Neural cell (in vitro differentiated cells): ENCODE measurements around the gene PCSK1.

ENCODE experiments used
- EP300 ChIP-seq: fragments of 450-650 bp; conservative IDR thresholded peaks from 2 replicates; pipeline ENCODE4 v1.6.1; 2014; ENCODE audit warnings: antibody characterized with exemption, mild to moderate bottlenecking, moderate library complexity; ENCODE audit not compliant: poor library complexity, severe bottlenecking
- EZH2 ChIP-seq: fragments of 200-600, 300-800 bp; shearing (Covaris generic), sonication (generic); IDR thresholded peaks from 2 replicates; pipeline ENCODE4 v1.6.1; 2014; ENCODE audit warnings: antibody characterized with exemption, low read length, borderline replicate concordance, mild to moderate bottlenecking; ENCODE audit not compliant: insufficient read depth, poor library complexity, severe bottlenecking
- MXI1 ChIP-seq: fragments of 450-650 bp; conservative IDR thresholded peaks from 2 replicates; pipeline ENCODE4 v1.6.1; 2014; ENCODE audit warnings: antibody characterized with exemption, mild to moderate bottlenecking; ENCODE audit not compliant: poor library complexity, severe bottlenecking
- POLR2AphosphoS5 ChIP-seq: IDR thresholded peaks from 2 replicates; pipeline ENCODE4 v1.6.1; 2012
- RAD21 ChIP-seq: fragments of 450-650 bp; conservative IDR thresholded peaks from 2 replicates; pipeline ENCODE4 v1.6.1; 2014; ENCODE audit warnings: antibody characterized with exemption, mild to moderate bottlenecking, moderate library complexity
- SMC3 ChIP-seq: fragments of 450-650 bp; conservative IDR thresholded peaks from 2 replicates; pipeline ENCODE4 v1.6.1; 2014; ENCODE audit warnings: antibody characterized with exemption, mild to moderate bottlenecking, moderate library complexity; ENCODE audit not compliant: poor library complexity
- TAF1 ChIP-seq: IDR thresholded peaks from 2 replicates; pipeline ENCODE4 v1.6.1; 2012; ENCODE audit warnings: low read depth
- TF ChIP-seq, protein P1 (sequence below): fragments of 450-650 bp; IDR thresholded peaks from 2 replicates; pipeline ENCODE4 v1.5.1; 2014; ENCODE audit warnings: antibody characterized with exemption, mild to moderate bottlenecking, moderate library complexity; ENCODE audit not compliant: poor library complexity, severe bottlenecking
- TF ChIP-seq, protein P2 (sequence below): IDR thresholded peaks from 2 replicates; pipeline ENCODE4 v1.6.1; 2012; ENCODE audit warnings: borderline replicate concordance

DNA sequence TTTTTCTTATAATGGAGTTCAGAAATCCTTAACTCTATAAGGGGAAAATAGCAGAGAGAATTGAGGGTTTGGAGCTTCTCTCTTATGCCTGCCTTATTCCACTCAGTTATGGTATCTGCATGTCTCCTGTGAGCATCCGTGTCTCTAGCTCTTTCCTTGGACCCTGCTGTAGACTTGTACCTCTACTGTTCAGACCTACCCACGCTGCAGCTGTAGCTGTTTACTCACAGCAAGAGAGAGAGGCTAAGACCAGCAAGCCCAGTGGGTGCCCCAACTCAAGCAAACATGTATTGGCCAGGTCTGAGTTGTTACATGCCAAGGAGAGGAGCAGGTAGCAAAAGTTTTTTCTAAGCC is 7.1 kb upstream of the PCSK1 start:
- TF ChIP-seq POLR2AphosphoS5: no peak
- TF ChIP-seq, protein P1, sequence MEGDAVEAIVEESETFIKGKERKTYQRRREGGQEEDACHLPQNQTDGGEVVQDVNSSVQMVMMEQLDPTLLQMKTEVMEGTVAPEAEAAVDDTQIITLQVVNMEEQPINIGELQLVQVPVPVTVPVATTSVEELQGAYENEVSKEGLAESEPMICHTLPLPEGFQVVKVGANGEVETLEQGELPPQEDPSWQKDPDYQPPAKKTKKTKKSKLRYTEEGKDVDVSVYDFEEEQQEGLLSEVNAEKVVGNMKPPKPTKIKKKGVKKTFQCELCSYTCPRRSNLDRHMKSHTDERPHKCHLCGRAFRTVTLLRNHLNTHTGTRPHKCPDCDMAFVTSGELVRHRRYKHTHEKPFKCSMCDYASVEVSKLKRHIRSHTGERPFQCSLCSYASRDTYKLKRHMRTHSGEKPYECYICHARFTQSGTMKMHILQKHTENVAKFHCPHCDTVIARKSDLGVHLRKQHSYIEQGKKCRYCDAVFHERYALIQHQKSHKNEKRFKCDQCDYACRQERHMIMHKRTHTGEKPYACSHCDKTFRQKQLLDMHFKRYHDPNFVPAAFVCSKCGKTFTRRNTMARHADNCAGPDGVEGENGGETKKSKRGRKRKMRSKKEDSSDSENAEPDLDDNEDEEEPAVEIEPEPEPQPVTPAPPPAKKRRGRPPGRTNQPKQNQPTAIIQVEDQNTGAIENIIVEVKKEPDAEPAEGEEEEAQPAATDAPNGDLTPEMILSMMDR: no peak
- TF ChIP-seq, protein P2, sequence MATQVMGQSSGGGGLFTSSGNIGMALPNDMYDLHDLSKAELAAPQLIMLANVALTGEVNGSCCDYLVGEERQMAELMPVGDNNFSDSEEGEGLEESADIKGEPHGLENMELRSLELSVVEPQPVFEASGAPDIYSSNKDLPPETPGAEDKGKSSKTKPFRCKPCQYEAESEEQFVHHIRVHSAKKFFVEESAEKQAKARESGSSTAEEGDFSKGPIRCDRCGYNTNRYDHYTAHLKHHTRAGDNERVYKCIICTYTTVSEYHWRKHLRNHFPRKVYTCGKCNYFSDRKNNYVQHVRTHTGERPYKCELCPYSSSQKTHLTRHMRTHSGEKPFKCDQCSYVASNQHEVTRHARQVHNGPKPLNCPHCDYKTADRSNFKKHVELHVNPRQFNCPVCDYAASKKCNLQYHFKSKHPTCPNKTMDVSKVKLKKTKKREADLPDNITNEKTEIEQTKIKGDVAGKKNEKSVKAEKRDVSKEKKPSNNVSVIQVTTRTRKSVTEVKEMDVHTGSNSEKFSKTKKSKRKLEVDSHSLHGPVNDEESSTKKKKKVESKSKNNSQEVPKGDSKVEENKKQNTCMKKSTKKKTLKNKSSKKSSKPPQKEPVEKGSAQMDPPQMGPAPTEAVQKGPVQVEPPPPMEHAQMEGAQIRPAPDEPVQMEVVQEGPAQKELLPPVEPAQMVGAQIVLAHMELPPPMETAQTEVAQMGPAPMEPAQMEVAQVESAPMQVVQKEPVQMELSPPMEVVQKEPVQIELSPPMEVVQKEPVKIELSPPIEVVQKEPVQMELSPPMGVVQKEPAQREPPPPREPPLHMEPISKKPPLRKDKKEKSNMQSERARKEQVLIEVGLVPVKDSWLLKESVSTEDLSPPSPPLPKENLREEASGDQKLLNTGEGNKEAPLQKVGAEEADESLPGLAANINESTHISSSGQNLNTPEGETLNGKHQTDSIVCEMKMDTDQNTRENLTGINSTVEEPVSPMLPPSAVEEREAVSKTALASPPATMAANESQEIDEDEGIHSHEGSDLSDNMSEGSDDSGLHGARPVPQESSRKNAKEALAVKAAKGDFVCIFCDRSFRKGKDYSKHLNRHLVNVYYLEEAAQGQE: no peak
- TF ChIP-seq EZH2: no peak
- no peak for TF ChIP-seq SMC3
- no peak for TF ChIP-seq EP300
- TF ChIP-seq MXI1: no peak
- no peak for TF ChIP-seq RAD21
- no peak for TF ChIP-seq TAF1
